Liver (tissue), 9 donors: ENCODE measurements around the gene UBR3. TPM values are rescaled to one million over a fixed set of nuclear protein-coding genes. Genes with fewer than 3 reads are reported as not detected.

Experiments
- DNase-seq: peaks from one replicate; pipeline ENCODE4 v3.0.0-alpha.2; 2017; ENCODE audit warnings: low spot score
- H3K27ac ChIP-seq, 2 donors: one replicate each; pipeline ENCODE4 v1.7.0; 2013; ENCODE audit warnings: inconsistent platforms in 2 of 2, low read length in 2 of 2, control low read depth in 1 of 2, low read depth in 1 of 2, mild to moderate bottlenecking in 1 of 2
- H3K27me3 ChIP-seq, 4 donors: one replicate each; pipeline versions ENCODE4 v1.6.1 to v1.7.0; 2013; ENCODE audit warnings: low read length in 3 of 4, inconsistent platforms in 1 of 4, mild to moderate bottlenecking in 1 of 4, moderate library complexity in 1 of 4; ENCODE audit not compliant: control insufficient read depth in 4 of 4, insufficient read depth in 4 of 4
- H3K36me3 ChIP-seq, 4 donors: one replicate each; pipeline versions ENCODE4 v1.6.1 to v1.7.0; 2013; ENCODE audit warnings: low read length in 3 of 4, mild to moderate bottlenecking in 3 of 4, low read depth in 1 of 4, moderate library complexity in 1 of 4; ENCODE audit not compliant: control insufficient read depth in 4 of 4, insufficient read depth in 3 of 4
- H3K4me1 ChIP-seq, 4 donors: one replicate each; pipeline versions ENCODE4 v1.6.1 to v1.7.0; 2013; ENCODE audit warnings: low read length in 3 of 4, mild to moderate bottlenecking in 3 of 4, moderate library complexity in 1 of 4; ENCODE audit not compliant: control insufficient read depth in 4 of 4, insufficient read depth in 4 of 4
- H3K4me3 ChIP-seq, 3 donors: one replicate each; pipeline versions ENCODE4 v1.6.1 to v1.7.0; 2013; ENCODE audit warnings: low read length in 3 of 3, control low read depth in 1 of 3, low read depth in 1 of 3, mild to moderate bottlenecking in 1 of 3
- H3K9ac ChIP-seq, 2 donors: one replicate each; pipeline ENCODE4 v1.7.0; 2013; ENCODE audit warnings: low read length in 2 of 2, mild to moderate bottlenecking in 2 of 2, moderate library complexity in 2 of 2, control low read depth in 1 of 2, low read depth in 1 of 2
- H3K9me3 ChIP-seq, 4 donors: one replicate each; pipeline versions ENCODE4 v1.6.1 to v1.7.0; 2013; ENCODE audit warnings: low read length in 3 of 4; ENCODE audit not compliant: control insufficient read depth in 4 of 4
- EGR1 ChIP-seq, 2 donors: IDR thresholded peaks; 2 replicates each; pipeline ENCODE4 v1.6.1; 2016 to 2018; ENCODE audit warnings: antibody characterized with exemption in 2 of 2, low read depth in 2 of 2
- FOXA1 ChIP-seq: IDR thresholded peaks from 2 replicates; pipeline ENCODE4 v1.6.1; 2016; ENCODE audit warnings: antibody characterized with exemption
- GABPA ChIP-seq, 2 donors: IDR thresholded peaks in 1 of 2; conservative IDR thresholded peaks in 1 of 2; 2 replicates each; pipeline ENCODE4 v1.6.1; 2016; ENCODE audit warnings: antibody characterized with exemption in 2 of 2, mild to moderate bottlenecking in 1 of 2, moderate library complexity in 1 of 2
- HNF4A ChIP-seq, 2 donors: conservative IDR thresholded peaks; 2 replicates each; pipeline ENCODE4 v1.6.1; 2016; ENCODE audit warnings: antibody characterized with exemption in 2 of 2, mild to moderate bottlenecking in 2 of 2
- HNF4G ChIP-seq: IDR thresholded peaks from 2 replicates; pipeline ENCODE4 v1.6.1; 2016; ENCODE audit warnings: antibody characterized with exemption
- JUND ChIP-seq, 2 donors: IDR thresholded peaks; 2 replicates each; pipeline ENCODE4 v1.6.1; 2016; ENCODE audit warnings: antibody characterized with exemption in 2 of 2
- NR2F2 ChIP-seq: IDR thresholded peaks from 2 replicates; pipeline ENCODE4 v1.6.1; 2016; ENCODE audit warnings: antibody characterized with exemption
- RAD21 ChIP-seq, 2 donors: IDR thresholded peaks; 2 replicates each; pipeline ENCODE4 v1.6.1; 2016; ENCODE audit warnings: antibody characterized with exemption in 2 of 2, mild to moderate bottlenecking in 2 of 2
- RXRA ChIP-seq, 2 donors: IDR thresholded peaks; 2 replicates each; pipeline ENCODE4 v1.6.1; 2017 to 2018; ENCODE audit warnings: antibody characterized with exemption in 2 of 2, mild to moderate bottlenecking in 1 of 2
- SP1 ChIP-seq: IDR thresholded peaks from 2 replicates; pipeline ENCODE4 v1.6.1; 2018; ENCODE audit warnings: antibody characterized with exemption, mild to moderate bottlenecking
- YY1 ChIP-seq: IDR thresholded peaks from 2 replicates; pipeline ENCODE4 v1.6.1; 2016; ENCODE audit warnings: antibody characterized with exemption, mild to moderate bottlenecking
- WGBS: extraction: QIAGEN DNeasy Blood & Tissue Kit; methylation state at CpG from one replicate; pipeline ENCODE4 v1.1.7; 2013; 5-methylcytosine and 5-hydroxymethylcytosine counted together
- polyA plus RNA-seq, 2 donors: library from polyadenylated mRNA; stranded (reverse) in 1 of 2; unstranded in 1 of 2; fragments of 200-250 nt in 1 of 2; fragments of >200 nt in 1 of 2; fragmentation: Nextera tagmentation in 1 of 2; extraction: Ambion mirVana in 1 of 2; gene quantifications; one replicate each; pipeline versions ENCODE4 v1.2.1 to v1.2.3, GENCODE V29; 2013 to 2015
- total RNA-seq, 2 donors: library from RNA; depleted of rRNA; stranded (reverse); fragments of >200 nt; gene quantifications; one replicate each; pipeline ENCODE4 v1.2.3, GENCODE V29; 2014
- TF ChIP-seq, protein P1 (sequence below): IDR thresholded peaks from 2 replicates; pipeline ENCODE4 v1.6.1; 2016; ENCODE audit warnings: antibody characterized with exemption
- TF ChIP-seq, protein P2 (sequence below): IDR thresholded peaks from 2 replicates; pipeline ENCODE4 v1.6.1; 2016; ENCODE audit warnings: antibody characterized with exemption
- TF ChIP-seq, protein P3 (sequence below): IDR thresholded peaks from 2 replicates; pipeline ENCODE4 v1.6.1; 2016; ENCODE audit warnings: antibody characterized with exemption
- TF ChIP-seq, protein P4 (sequence below): fragments of 150-350 bp; IDR thresholded peaks from 2 replicates; pipeline ENCODE4 v1.5.1; 2017; ENCODE audit warnings: improper control_type of control experiment, low read depth, low read length; ENCODE audit not compliant: missing input control
- donor health status: healthy.
- donor health status: healthy.
- donor health status: healthy.
- donor health status: healthy.
- donor health status: healthy.

The UBR3 gene
- total and polyA plus RNA-seq, 4 donors, result 8.5 to 69.4 (median 28.4) TPM

DNA sequence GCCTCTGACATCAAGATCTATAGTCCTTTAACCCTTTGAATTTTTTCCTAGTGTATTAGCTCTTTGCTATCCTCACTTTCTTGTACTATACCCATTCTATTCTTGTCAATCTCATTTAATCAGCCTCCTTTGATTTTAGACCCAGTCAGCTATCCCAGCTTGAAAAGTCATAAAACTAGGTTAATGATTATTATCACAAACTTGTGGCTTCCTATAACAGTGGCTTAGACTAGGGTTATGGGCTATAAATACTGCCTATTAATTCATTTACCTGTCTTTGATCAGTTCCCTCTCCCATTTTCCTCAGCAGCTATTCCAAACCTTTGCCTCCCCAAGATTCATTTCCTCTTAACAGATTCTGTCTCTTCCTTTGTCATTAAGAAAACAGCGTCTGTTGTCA lies 174.8 kb downstream of the UBR3 start (continued):
- TF ChIP-seq, protein P1, sequence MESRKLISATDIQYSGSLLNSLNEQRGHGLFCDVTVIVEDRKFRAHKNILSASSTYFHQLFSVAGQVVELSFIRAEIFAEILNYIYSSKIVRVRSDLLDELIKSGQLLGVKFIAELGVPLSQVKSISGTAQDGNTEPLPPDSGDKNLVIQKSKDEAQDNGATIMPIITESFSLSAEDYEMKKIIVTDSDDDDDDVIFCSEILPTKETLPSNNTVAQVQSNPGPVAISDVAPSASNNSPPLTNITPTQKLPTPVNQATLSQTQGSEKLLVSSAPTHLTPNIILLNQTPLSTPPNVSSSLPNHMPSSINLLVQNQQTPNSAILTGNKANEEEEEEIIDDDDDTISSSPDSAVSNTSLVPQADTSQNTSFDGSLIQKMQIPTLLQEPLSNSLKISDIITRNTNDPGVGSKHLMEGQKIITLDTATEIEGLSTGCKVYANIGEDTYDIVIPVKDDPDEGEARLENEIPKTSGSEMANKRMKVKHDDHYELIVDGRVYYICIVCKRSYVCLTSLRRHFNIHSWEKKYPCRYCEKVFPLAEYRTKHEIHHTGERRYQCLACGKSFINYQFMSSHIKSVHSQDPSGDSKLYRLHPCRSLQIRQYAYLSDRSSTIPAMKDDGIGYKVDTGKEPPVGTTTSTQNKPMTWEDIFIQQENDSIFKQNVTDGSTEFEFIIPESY, result no peak
- TF ChIP-seq GABPA (IDR thresholded peaks at IDR 0.05 in 1 of 2, conservative IDR thresholded peaks at IDR 0.05 in 1 of 2) (no peak), HNF4G (no peak), YY1 (no peak), SP1 (no peak)
- TF ChIP-seq, protein P2, sequence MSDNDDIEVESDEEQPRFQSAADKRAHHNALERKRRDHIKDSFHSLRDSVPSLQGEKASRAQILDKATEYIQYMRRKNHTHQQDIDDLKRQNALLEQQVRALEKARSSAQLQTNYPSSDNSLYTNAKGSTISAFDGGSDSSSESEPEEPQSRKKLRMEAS, result no peak

DNA sequence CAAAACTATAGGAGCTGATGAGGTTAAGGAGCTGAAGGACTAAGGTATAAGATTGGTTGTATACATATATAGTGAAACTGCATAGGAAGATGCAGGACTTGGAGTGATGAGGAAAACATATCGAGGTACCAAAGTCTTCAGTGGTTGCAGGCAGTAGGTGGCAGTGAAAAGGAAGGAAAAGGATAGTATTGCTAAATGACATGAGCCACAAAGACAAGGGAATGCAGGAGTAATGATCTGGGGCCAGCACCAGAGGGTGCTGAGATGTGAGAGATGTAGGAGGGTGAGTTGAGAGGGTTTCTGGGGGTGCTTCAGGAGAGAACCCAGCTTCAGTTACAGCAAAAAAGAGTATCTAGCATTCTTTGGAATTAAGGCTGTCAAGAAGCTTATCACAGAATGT lies 178.4 kb downstream of the UBR3 start:
- no peaks in the 10 kb centered on the region for H3K9me3 ChIP-seq
- H3K36me3 ChIP-seq, result peaks cover 2 to 29% (median 14%) of the 10 kb centered on the region in 4 donors
- TF ChIP-seq, protein P2, result no peak
- peak in 1 of 2 donors; percentile 41 for TF ChIP-seq RAD21 (IDR thresholded peaks at IDR 0.05)
- no peak for DNase-seq
- no peak overlapping the region for H3K4me3 ChIP-seq
- no peak overlapping the region for H3K9ac ChIP-seq
- WGBS, result 82% methylated on average over 1 of the region's 1 CpG
- no peaks in the 10 kb centered on the region for H3K4me1 ChIP-seq
- H3K27ac ChIP-seq, result no peak overlapping the region
- no peaks in the 10 kb centered on the region for H3K27me3 ChIP-seq

DNA sequence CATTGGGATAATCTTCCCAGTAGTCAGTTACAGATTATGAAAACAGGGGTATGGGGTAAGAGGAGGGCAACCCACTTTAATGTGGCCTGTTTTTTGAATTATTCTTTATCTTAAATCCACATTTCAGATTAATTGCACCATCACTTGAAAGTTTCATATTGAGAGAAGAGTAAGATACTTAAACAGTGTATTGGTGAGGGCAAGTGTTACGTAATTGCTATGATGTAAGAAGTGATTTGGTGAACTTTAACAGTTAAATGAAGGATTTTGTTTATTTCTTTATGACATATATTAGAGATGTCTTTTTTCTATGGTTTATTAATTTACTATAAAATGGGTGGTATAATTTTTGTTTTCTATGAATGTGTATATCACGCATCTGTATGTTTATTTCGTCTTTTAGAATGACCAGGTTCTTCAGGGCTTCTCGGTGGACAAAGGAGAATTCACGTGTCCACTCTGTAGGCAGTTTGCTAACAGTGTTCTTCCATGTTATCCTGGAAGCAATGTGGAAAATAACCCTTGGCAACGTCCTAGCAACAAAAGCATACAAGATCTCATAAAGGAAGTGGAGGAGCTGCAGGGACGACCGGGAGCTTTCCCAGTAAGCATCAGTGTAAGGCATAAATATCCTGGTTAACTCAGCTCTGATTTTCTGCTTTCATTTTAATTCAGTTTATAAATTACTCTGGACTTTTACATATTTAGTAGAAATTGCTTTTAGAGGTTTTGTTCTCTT lies 179.5 kb downstream of the UBR3 start:
- WGBS, result 89% methylated on average over 8 of the region's 8 CpGs
- no peak overlapping the region for H3K4me3 ChIP-seq
- TF ChIP-seq, protein P2, result no peak
- no peak for TF ChIP-seq EGR1 (IDR thresholded peaks at IDR 0.05; ENCODE audit: low read depth in 2 of 2)
- TF ChIP-seq RXRA (IDR thresholded peaks at IDR 0.05), result no peak
- TF ChIP-seq RAD21 (IDR thresholded peaks at IDR 0.05), result no peak
- TF ChIP-seq, protein P3, sequence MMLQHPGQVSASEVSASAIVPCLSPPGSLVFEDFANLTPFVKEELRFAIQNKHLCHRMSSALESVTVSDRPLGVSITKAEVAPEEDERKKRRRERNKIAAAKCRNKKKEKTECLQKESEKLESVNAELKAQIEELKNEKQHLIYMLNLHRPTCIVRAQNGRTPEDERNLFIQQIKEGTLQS, result no peak
- no peak for TF ChIP-seq HNF4G
- no peak for TF ChIP-seq FOXA1
- no peak for TF ChIP-seq HNF4A (conservative IDR thresholded peaks at IDR 0.05)
- TF ChIP-seq, protein P4, sequence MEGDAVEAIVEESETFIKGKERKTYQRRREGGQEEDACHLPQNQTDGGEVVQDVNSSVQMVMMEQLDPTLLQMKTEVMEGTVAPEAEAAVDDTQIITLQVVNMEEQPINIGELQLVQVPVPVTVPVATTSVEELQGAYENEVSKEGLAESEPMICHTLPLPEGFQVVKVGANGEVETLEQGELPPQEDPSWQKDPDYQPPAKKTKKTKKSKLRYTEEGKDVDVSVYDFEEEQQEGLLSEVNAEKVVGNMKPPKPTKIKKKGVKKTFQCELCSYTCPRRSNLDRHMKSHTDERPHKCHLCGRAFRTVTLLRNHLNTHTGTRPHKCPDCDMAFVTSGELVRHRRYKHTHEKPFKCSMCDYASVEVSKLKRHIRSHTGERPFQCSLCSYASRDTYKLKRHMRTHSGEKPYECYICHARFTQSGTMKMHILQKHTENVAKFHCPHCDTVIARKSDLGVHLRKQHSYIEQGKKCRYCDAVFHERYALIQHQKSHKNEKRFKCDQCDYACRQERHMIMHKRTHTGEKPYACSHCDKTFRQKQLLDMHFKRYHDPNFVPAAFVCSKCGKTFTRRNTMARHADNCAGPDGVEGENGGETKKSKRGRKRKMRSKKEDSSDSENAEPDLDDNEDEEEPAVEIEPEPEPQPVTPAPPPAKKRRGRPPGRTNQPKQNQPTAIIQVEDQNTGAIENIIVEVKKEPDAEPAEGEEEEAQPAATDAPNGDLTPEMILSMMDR, result no peak
- TF ChIP-seq NR2F2, result no peak
- TF ChIP-seq GABPA (IDR thresholded peaks at IDR 0.05 in 1 of 2, conservative IDR thresholded peaks at IDR 0.05 in 1 of 2), result no peak
- no peak for TF ChIP-seq YY1
- TF ChIP-seq SP1, result no peak
- TF ChIP-seq, protein P1, result no peak
- no peak for TF ChIP-seq JUND (IDR thresholded peaks at IDR 0.05)
- H3K27me3 ChIP-seq, result no peaks in the 10 kb centered on the region
- no peak for DNase-seq
- no peak overlapping the region for H3K9ac ChIP-seq
- H3K36me3 ChIP-seq, result peaks cover 0 to 29% (median 14%) of the 10 kb centered on the region in 4 donors
- no peaks in the 10 kb centered on the region for H3K9me3 ChIP-seq
- no peaks in the 10 kb centered on the region for H3K4me1 ChIP-seq
- H3K27ac ChIP-seq, result no peak overlapping the region
